ENCODE results near the gene ZNF784.

ZNF784 gene

DNA sequence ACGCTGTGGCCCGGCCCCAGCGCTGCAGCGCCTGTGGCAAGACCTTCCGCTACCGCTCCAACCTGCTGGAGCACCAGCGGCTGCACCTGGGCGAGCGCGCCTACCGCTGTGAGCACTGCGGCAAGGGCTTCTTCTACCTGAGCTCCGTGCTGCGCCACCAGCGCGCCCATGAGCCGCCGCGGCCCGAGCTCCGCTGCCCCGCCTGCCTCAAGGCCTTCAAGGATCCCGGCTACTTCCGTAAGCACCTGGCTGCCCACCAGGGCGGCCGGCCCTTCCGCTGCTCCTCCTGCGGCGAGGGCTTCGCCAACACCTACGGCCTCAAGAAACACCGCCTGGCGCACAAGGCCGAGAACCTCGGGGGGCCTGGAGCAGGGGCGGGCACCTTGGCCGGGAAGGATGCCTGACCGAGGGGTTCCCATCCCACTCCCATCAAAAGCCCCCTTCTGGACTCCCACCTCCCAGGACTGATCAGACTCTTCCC lies 7.9 kb downstream of the ZNF784 start:
- in situ Hi-C loops (cut with MboI; ENCODE audit: low sequenced_read_pairs, unreplicated experiment): no loop called here
- no peak for DNase-seq (ENCODE audit: low spot score)
- TF ChIP-seq CTCF (IDR thresholded peaks at IDR 0.05; ENCODE audit: borderline replicate concordance, control extremely low read depth, extremely low read depth, insufficient read depth, missing control alignments): no peak

GRCh38 chr19:55615543-55616394 lies 8.6 kb downstream of the ZNF784 start:
- no peak for DNase-seq (ENCODE audit: low spot score)
- in situ Hi-C loops (cut with MboI; ENCODE audit: low sequenced_read_pairs, unreplicated experiment): no loop called here
- no peak for TF ChIP-seq CTCF (IDR thresholded peaks at IDR 0.05; ENCODE audit: borderline replicate concordance, control extremely low read depth, extremely low read depth, insufficient read depth, missing control alignments)

- no peak for TF ChIP-seq CTCF (IDR thresholded peaks at IDR 0.05; ENCODE audit: borderline replicate concordance, control extremely low read depth, extremely low read depth, insufficient read depth, missing control alignments)
- in situ Hi-C loops (cut with MboI; ENCODE audit: low sequenced_read_pairs, unreplicated experiment): no loop called here
- no peak for DNase-seq (ENCODE audit: low spot score)
Observed at GRCh38 chr19:55614711-55615542, 9.4 kb downstream of the ZNF784 start.

DNA sequence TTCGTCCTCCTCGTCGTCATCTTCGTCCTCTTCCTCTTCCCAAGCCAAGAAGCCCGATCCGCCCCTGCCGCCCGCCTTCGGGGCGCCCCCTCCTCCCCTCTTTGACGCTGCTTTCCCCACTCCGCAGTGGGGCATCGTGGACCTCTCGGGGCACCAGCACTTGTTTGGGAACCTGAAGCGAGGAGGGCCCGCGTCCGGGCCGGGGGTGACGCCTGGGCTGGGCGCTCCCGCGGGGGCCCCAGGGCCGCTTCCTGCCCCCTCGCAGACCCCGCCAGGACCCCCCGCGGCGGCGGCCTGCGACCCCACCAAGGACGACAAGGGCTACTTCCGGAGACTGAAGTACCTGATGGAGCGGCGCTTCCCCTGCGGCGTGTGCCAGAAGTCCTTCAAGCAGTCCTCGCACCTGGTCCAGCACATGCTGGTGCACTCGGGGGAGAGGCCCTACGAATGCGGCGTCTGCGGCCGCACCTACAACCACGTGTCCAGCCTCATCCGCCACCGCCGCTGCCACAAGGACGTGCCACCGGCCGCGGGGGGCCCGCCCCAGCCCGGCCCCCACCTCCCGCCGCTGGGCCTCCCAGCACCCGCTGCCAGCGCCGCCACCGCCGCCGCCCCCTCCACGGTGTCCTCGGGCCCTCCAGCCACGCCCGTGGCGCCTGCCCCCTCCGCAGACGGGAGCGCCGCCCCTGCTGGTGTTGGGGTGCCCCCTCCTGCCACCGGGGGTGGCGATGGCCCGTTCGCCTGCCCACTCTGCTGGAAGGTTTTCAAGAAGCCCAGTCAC lies 10.2 kb downstream of the ZNF784 start:
- no peak for DNase-seq (ENCODE audit: low spot score)
- TF ChIP-seq CTCF (IDR thresholded peaks at IDR 0.05; ENCODE audit: borderline replicate concordance, control extremely low read depth, extremely low read depth, insufficient read depth, missing control alignments): no peak
- in situ Hi-C loops (cut with MboI; ENCODE audit: low sequenced_read_pairs, unreplicated experiment): no loop called here

GRCh38 chr19:55613396-55613795 lies 11.0 kb downstream of the ZNF784 start:
- DNase-seq (ENCODE audit: low spot score): no peak
- in situ Hi-C loops (cut with MboI; ENCODE audit: low sequenced_read_pairs, unreplicated experiment): no loop called here
- no peak for TF ChIP-seq CTCF (IDR thresholded peaks at IDR 0.05; ENCODE audit: borderline replicate concordance, control extremely low read depth, extremely low read depth, insufficient read depth, missing control alignments)
